DND-41 (cell line): ENCODE measurements around the gene MTHFD1.

ENCODE experiments used
- EZH2 ChIP-seq: IDR thresholded peaks from 3 replicates; pipeline ENCODE4 v1.6.1; 2012; ENCODE audit warnings: borderline replicate concordance, low read depth, mild to moderate bottlenecking, moderate library complexity, low read length, inconsistent platforms; ENCODE audit not compliant: severe bottlenecking
- TF ChIP-seq, protein P1 (sequence below): IDR thresholded peaks from 2 replicates; pipeline ENCODE4 v1.5.1; 2012; ENCODE audit warnings: borderline replicate concordance, low read length, moderate library complexity, mild to moderate bottlenecking; ENCODE audit not compliant: poor library complexity, severe bottlenecking; ENCODE audit errors: extremely low read depth

DNA sequence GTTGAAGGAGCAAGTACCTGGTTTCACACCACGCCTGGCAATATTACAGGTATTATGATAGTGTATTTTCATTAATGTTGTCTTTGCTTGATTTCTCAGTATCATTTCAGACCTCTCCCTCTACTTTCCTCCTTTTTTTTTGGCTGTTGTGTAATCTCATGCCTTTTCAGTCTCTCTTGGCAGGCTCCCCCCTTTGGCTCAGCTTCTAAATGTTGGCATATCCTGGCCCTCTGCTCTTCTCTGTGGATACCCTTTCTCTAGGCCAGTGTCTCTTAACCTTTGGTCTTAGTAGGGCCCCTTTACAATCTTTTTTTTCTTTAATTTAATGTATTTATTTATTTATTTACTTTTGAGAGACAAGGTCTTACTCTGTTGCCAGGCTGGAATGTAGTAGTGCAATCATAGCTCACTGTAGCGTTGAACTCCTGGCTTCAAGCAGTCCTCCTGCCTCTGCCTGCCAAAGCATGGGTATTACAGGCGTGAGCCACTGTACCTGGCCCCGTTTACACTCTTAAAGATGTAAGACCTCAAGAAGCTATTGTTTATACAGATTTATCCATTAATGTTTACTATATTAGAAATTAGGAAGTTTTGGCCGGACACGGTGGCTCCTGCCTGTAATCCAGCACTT lies 12.8 kb downstream of the MTHFD1 start:
- TF ChIP-seq, protein P1, sequence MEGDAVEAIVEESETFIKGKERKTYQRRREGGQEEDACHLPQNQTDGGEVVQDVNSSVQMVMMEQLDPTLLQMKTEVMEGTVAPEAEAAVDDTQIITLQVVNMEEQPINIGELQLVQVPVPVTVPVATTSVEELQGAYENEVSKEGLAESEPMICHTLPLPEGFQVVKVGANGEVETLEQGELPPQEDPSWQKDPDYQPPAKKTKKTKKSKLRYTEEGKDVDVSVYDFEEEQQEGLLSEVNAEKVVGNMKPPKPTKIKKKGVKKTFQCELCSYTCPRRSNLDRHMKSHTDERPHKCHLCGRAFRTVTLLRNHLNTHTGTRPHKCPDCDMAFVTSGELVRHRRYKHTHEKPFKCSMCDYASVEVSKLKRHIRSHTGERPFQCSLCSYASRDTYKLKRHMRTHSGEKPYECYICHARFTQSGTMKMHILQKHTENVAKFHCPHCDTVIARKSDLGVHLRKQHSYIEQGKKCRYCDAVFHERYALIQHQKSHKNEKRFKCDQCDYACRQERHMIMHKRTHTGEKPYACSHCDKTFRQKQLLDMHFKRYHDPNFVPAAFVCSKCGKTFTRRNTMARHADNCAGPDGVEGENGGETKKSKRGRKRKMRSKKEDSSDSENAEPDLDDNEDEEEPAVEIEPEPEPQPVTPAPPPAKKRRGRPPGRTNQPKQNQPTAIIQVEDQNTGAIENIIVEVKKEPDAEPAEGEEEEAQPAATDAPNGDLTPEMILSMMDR = no peak
- TF ChIP-seq EZH2 = no peak
